Thyroid gland (tissue), 4 donors: Measurements from ENCODE around the gene DPYSL3.

Experiments
- POLR2A ChIP-seq, 2 donors: fragments of 450-650 bp; IDR thresholded peaks; one replicate each; pipeline ENCODE4 v1.6.1; 2017; ENCODE audit warnings: antibody characterized with exemption in 2 of 2, mild to moderate bottlenecking in 2 of 2, moderate library complexity in 1 of 2
- TF ChIP-seq, protein P1 (sequence below), 6 experiments: fragments of 200-600 bp in 3 of 6; fragments of 450-650 bp in 3 of 6; sonication (generic) in 3 of 6; IDR thresholded peaks; one replicate each; pipeline ENCODE4 v1.5.1; 2016 to 2019; ENCODE audit warnings: antibody characterized with exemption in 6 of 6, mild to moderate bottlenecking in 2 of 6, inconsistent platforms in 1 of 6, moderate library complexity in 1 of 6

GRCh38 chr5:147515269-147515668 lies 5.4 kb upstream of the DPYSL3 start:
- no peak for TF ChIP-seq POLR2A (IDR thresholded peaks at IDR 0.05)
- TF ChIP-seq, protein P1, sequence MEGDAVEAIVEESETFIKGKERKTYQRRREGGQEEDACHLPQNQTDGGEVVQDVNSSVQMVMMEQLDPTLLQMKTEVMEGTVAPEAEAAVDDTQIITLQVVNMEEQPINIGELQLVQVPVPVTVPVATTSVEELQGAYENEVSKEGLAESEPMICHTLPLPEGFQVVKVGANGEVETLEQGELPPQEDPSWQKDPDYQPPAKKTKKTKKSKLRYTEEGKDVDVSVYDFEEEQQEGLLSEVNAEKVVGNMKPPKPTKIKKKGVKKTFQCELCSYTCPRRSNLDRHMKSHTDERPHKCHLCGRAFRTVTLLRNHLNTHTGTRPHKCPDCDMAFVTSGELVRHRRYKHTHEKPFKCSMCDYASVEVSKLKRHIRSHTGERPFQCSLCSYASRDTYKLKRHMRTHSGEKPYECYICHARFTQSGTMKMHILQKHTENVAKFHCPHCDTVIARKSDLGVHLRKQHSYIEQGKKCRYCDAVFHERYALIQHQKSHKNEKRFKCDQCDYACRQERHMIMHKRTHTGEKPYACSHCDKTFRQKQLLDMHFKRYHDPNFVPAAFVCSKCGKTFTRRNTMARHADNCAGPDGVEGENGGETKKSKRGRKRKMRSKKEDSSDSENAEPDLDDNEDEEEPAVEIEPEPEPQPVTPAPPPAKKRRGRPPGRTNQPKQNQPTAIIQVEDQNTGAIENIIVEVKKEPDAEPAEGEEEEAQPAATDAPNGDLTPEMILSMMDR (IDR thresholded peaks at IDR 0.05): no peak
